ENCODE data around the gene HIGD1A. TPM values are rescaled to one million over a fixed set of nuclear protein-coding genes. Genes with fewer than 3 reads are reported as not detected.

Gene HIGD1A
- total and polyA plus RNA-seq, 7 experiments from 2014 or later = 15.3 to 79.6 (median 23.8) TPM

GRCh38 chr3:42739401-42740158 is 64.7 kb downstream of the HIGD1A start:
- Histone ChIP-seq H3K27me3 (ENCODE audit: control insufficient read depth in 2 of 2, insufficient read depth in 2 of 2, low read length in 2 of 2) (no peaks in the 10 kb centered on the region), H3K36me3 (ENCODE audit: control insufficient read depth in 2 of 3, insufficient read depth in 3 of 3, low read length in 3 of 3) (no peaks in the 10 kb centered on the region), H3K4me3 (ENCODE audit: low read length) (no peak overlapping the region), H3K9me3 (ENCODE audit: control insufficient read depth in 2 of 3, low read length in 3 of 3) (no peaks in the 10 kb centered on the region), H3K27ac (ENCODE audit: low read depth, low read length) (no peak overlapping the region), H3K4me1 (ENCODE audit: control insufficient read depth in 2 of 2, insufficient read depth in 2 of 2, low read length in 2 of 2) (no peaks in the 10 kb centered on the region)
- ChIA-PET CTCF (no interaction called here), POLR2A (no interaction called here)
- H3K9me3 Mint-ChIP-seq = peaks cover 0 to 2% (median 0%) of the 10 kb centered on the region in 11 donors
- H3K4me1 Mint-ChIP-seq = peaks cover 0 to 9% (median 5%) of the 10 kb centered on the region in 7 donors
- ATAC-seq = no peak
- peaks cover 0 to 8% (median 0%) of the 10 kb centered on the region in 5 donors for H3K27me3 Mint-ChIP-seq
- peak in 1 of 9 donors; percentile 13 for DNase-seq
- no peaks in the 10 kb centered on the region for H3K36me3 Mint-ChIP-seq
- no peak overlapping the region for H3K4me3 Mint-ChIP-seq
- no peak overlapping the region for H3K27ac Mint-ChIP-seq
- intact Hi-C loops (cut with micrococcal nuclease) = loop anchor here in 1 of 2 donors (5.0 to 10.0 kb wide), 2 partner anchors 82 to 495 kb away; no protein-coding TSS in a partner anchor

GRCh38 chr3:42736531-42736930 is 67.8 kb downstream of the HIGD1A start:
- Mint-ChIP-seq H3K27ac (no peak overlapping the region), H3K9me3 (peaks cover 0 to 2% (median 0%) of the 10 kb centered on the region in 11 donors), H3K4me1 (no peaks in the 10 kb centered on the region), H3K27me3 (peaks cover 0 to 8% (median 0%) of the 10 kb centered on the region in 5 donors), H3K36me3 (no peaks in the 10 kb centered on the region), H3K4me3 (no peak overlapping the region)
- Histone ChIP-seq H3K9me3 (ENCODE audit: control insufficient read depth in 2 of 3, low read length in 3 of 3) (no peaks in the 10 kb centered on the region), H3K27ac (ENCODE audit: low read depth, low read length) (no peak overlapping the region), H3K4me3 (ENCODE audit: low read length) (no peak overlapping the region), H3K27me3 (ENCODE audit: control insufficient read depth in 2 of 2, insufficient read depth in 2 of 2, low read length in 2 of 2) (no peaks in the 10 kb centered on the region), H3K36me3 (ENCODE audit: control insufficient read depth in 2 of 3, insufficient read depth in 3 of 3, low read length in 3 of 3) (no peaks in the 10 kb centered on the region), H3K4me1 (ENCODE audit: control insufficient read depth in 2 of 2, insufficient read depth in 2 of 2, low read length in 2 of 2) (no peaks in the 10 kb centered on the region)
- POLR2A ChIA-PET = no interaction called here
- DNase-seq (no peak), ATAC-seq (no peak)
- intact Hi-C loops (cut with micrococcal nuclease) = no loop called here
- CTCF ChIA-PET = no interaction called here

- Histone ChIP-seq H3K4me1 (ENCODE audit: control insufficient read depth in 2 of 2, insufficient read depth in 2 of 2, low read length in 2 of 2) (no peaks in the 10 kb centered on the region), H3K4me3 (ENCODE audit: low read length) (no peak overlapping the region), H3K36me3 (ENCODE audit: control insufficient read depth in 2 of 3, insufficient read depth in 3 of 3, low read length in 3 of 3) (no peaks in the 10 kb centered on the region), H3K27me3 (ENCODE audit: control insufficient read depth in 2 of 2, insufficient read depth in 2 of 2, low read length in 2 of 2) (no peaks in the 10 kb centered on the region), H3K27ac (ENCODE audit: low read depth, low read length) (no peak overlapping the region), H3K9me3 (ENCODE audit: control insufficient read depth in 2 of 3, low read length in 3 of 3) (no peaks in the 10 kb centered on the region)
- Mint-ChIP-seq H3K27me3 (peaks cover 0 to 8% (median 0%) of the 10 kb centered on the region in 5 donors), H3K27ac (no peak overlapping the region), H3K4me3 (no peak overlapping the region), H3K4me1 (no peaks in the 10 kb centered on the region), H3K36me3 (no peaks in the 10 kb centered on the region), H3K9me3 (peaks cover 0 to 2% (median 0%) of the 10 kb centered on the region in 11 donors)
- ChIA-PET POLR2A (no interaction called here), CTCF (no interaction called here)
- no peak for ATAC-seq
- intact Hi-C loops (cut with micrococcal nuclease) = no loop called here
- no peak for DNase-seq
These were observed 68.2 kb downstream of the HIGD1A start for GRCh38 chr3:42736081-42736480.

GRCh38 chr3:42735615-42736014 is 68.7 kb downstream of the HIGD1A start:
- ATAC-seq (no peak), DNase-seq (no peak)
- no peaks in the 10 kb centered on the region for H3K36me3 Mint-ChIP-seq
- POLR2A ChIA-PET = no interaction called here
- H3K27me3 Mint-ChIP-seq = peaks cover 0 to 8% (median 0%) of the 10 kb centered on the region in 5 donors
- CTCF ChIA-PET = no interaction called here
- intact Hi-C loops (cut with micrococcal nuclease) = no loop called here
- no peak overlapping the region for H3K4me3 ChIP-seq (ENCODE audit: low read length)
- no peaks in the 10 kb centered on the region for H3K27me3 ChIP-seq (ENCODE audit: control insufficient read depth in 2 of 2, insufficient read depth in 2 of 2, low read length in 2 of 2)
- H3K4me1 Mint-ChIP-seq = no peaks in the 10 kb centered on the region
- H3K9me3 Mint-ChIP-seq = peaks cover 0 to 2% (median 0%) of the 10 kb centered on the region in 11 donors
- H3K27ac ChIP-seq (ENCODE audit: low read depth, low read length) = no peak overlapping the region
- no peak overlapping the region for H3K27ac Mint-ChIP-seq
- H3K4me3 Mint-ChIP-seq = no peak overlapping the region
- no peaks in the 10 kb centered on the region for H3K4me1 ChIP-seq (ENCODE audit: control insufficient read depth in 2 of 2, insufficient read depth in 2 of 2, low read length in 2 of 2)
- no peaks in the 10 kb centered on the region for H3K9me3 ChIP-seq (ENCODE audit: control insufficient read depth in 2 of 3, low read length in 3 of 3)
- H3K36me3 ChIP-seq (ENCODE audit: control insufficient read depth in 2 of 3, insufficient read depth in 3 of 3, low read length in 3 of 3) = no peaks in the 10 kb centered on the region

- H3K4me3 Mint-ChIP-seq = no peak overlapping the region
- POLR2A ChIA-PET = no interaction called here
- H3K27me3 ChIP-seq (ENCODE audit: control insufficient read depth in 2 of 2, insufficient read depth in 2 of 2, low read length in 2 of 2) = no peaks in the 10 kb centered on the region
- no peaks in the 10 kb centered on the region for H3K4me1 ChIP-seq (ENCODE audit: control insufficient read depth in 2 of 2, insufficient read depth in 2 of 2, low read length in 2 of 2)
- H3K27ac ChIP-seq (ENCODE audit: low read depth, low read length) = no peak overlapping the region
- H3K4me3 ChIP-seq (ENCODE audit: low read length) = no peak overlapping the region
- no peaks in the 10 kb centered on the region for H3K9me3 ChIP-seq (ENCODE audit: control insufficient read depth in 2 of 3, low read length in 3 of 3)
- intact Hi-C loops (cut with micrococcal nuclease) = no loop called here
- H3K36me3 Mint-ChIP-seq = no peaks in the 10 kb centered on the region
- DNase-seq (no peak), ATAC-seq (no peak)
- H3K27ac Mint-ChIP-seq = no peak overlapping the region
- H3K36me3 ChIP-seq (ENCODE audit: control insufficient read depth in 2 of 3, insufficient read depth in 3 of 3, low read length in 3 of 3) = no peaks in the 10 kb centered on the region
- peaks cover 0 to 8% (median 0%) of the 10 kb centered on the region in 5 donors for H3K27me3 Mint-ChIP-seq
- CTCF ChIA-PET = interaction anchor here (1.6 kb wide), 1 partner anchor 12 kb away, joined by 4 read pairs; no protein-coding TSS in a partner anchor
- peaks cover 0 to 2% (median 0%) of the 10 kb centered on the region in 11 donors for H3K9me3 Mint-ChIP-seq
- no peaks in the 10 kb centered on the region for H3K4me1 Mint-ChIP-seq
These were observed 69.3 kb downstream of the HIGD1A start for GRCh38 chr3:42735019-42735418.

GRCh38 chr3:42734263-42734860 is 69.9 kb downstream of the HIGD1A start:
- Histone ChIP-seq H3K27me3 (ENCODE audit: control insufficient read depth in 2 of 2, insufficient read depth in 2 of 2, low read length in 2 of 2) (no peaks in the 10 kb centered on the region), H3K27ac (ENCODE audit: low read depth, low read length) (no peak overlapping the region), H3K4me3 (ENCODE audit: low read length) (no peak overlapping the region), H3K9me3 (ENCODE audit: control insufficient read depth in 2 of 3, low read length in 3 of 3) (no peaks in the 10 kb centered on the region), H3K36me3 (ENCODE audit: control insufficient read depth in 2 of 3, insufficient read depth in 3 of 3, low read length in 3 of 3) (no peaks in the 10 kb centered on the region), H3K4me1 (ENCODE audit: control insufficient read depth in 2 of 2, insufficient read depth in 2 of 2, low read length in 2 of 2) (no peaks in the 10 kb centered on the region)
- H3K36me3 Mint-ChIP-seq = no peaks in the 10 kb centered on the region
- no peak overlapping the region for H3K4me3 Mint-ChIP-seq
- ChIA-PET CTCF (interaction anchor here (1.6 kb wide), 1 partner anchor 13 kb away, joined by 4 read pairs; no protein-coding TSS in a partner anchor), POLR2A (no interaction called here)
- no peaks in the 10 kb centered on the region for H3K4me1 Mint-ChIP-seq
- H3K27me3 Mint-ChIP-seq = peaks cover 0 to 6% (median 0%) of the 10 kb centered on the region in 5 donors
- peak in 1 of 9 donors; percentile 14 for DNase-seq
- intact Hi-C loops (cut with micrococcal nuclease) = no loop called here
- peaks cover 0 to 2% (median 0%) of the 10 kb centered on the region in 11 donors for H3K9me3 Mint-ChIP-seq
- ATAC-seq = no peak
- no peak overlapping the region for H3K27ac Mint-ChIP-seq
